BJ (cell line): ENCODE data around the gene MAP6. TPM values are rescaled to one million over a fixed set of nuclear protein-coding genes. Genes with fewer than 3 reads are reported as not detected.

Experiments
- CTCF ChIA-PET: fragments of 350-600 bp; formaldehyde crosslinking; extraction: SDS; loops from one replicate; lab custom pipeline; 2021; ENCODE audit warnings: antibody characterized with exemption, inconsistent platforms; lab: Yijun Ruan, JAX
- POLR2A ChIA-PET: fragments of 300-600 bp; sonication (Branson Sonifier 250); formaldehyde crosslinking; extraction: SDS; loops from one replicate; lab custom pipeline; 2021; ENCODE audit warnings: antibody characterized with exemption; lab: Charles Lee
- DNase-seq: peaks from one replicate; pipeline ENCODE4 v3.0.0-alpha.2; 2011; ENCODE audit warnings: low read depth
- H3K27me3 ChIP-seq: 2 replicates; pipeline ENCODE4 v1.6.0; 2011; ENCODE audit warnings: low read length; ENCODE audit not compliant: control insufficient read depth, insufficient read depth
- H3K36me3 ChIP-seq: 2 replicates; pipeline ENCODE4 v1.5.1; 2011; ENCODE audit warnings: low read length; ENCODE audit not compliant: control insufficient read depth, insufficient read depth
- H3K4me3 ChIP-seq: 2 replicates; pipeline ENCODE4 v1.5.1; 2011; ENCODE audit warnings: low read depth, mild to moderate bottlenecking, control low read depth, low read length
- polyA plus RNA-seq: library from polyadenylated mRNA; depleted of rRNA; stranded (reverse); fragments of >200 nt; gene quantifications from 2 replicates; pipeline ENCODE4 v1.2.3, GENCODE V29; 2011
- TF ChIP-seq, protein P1 (sequence below): IDR thresholded peaks from 2 replicates; pipeline ENCODE4 v1.5.1; 2011; ENCODE audit warnings: low read depth, mild to moderate bottlenecking, control low read depth, inconsistent platforms, low read length, moderate library complexity; ENCODE audit not compliant: insufficient read depth

Gene MAP6
- polyA plus RNA-seq, 1 experiment, result 12.3 TPM

DNA sequence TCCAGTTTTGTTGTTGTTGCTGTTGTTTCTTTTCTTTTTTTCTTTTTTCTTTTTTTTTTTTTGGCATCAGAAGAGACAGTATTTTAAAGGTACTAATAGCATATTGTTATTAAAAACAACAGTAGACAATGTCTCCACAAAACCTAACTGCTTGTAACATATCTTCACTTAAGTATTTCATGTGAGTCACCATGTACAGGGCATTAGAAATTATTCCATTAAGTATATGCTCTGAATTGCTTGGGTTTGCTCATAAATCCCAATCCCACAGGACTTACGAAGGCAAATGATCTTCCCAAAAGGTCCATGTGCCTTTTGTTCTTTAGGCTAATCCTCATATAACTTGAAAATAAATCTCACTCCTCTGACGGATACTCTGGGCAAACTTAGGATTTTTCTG lies 35.9 kb downstream of the MAP6 start:
- DNase-seq, result no peak
- Histone ChIP-seq H3K36me3 (no peaks in the 10 kb centered on the region), H3K27me3 (no peaks in the 10 kb centered on the region), H3K4me3 (no peak overlapping the region)
- TF ChIP-seq, protein P1, sequence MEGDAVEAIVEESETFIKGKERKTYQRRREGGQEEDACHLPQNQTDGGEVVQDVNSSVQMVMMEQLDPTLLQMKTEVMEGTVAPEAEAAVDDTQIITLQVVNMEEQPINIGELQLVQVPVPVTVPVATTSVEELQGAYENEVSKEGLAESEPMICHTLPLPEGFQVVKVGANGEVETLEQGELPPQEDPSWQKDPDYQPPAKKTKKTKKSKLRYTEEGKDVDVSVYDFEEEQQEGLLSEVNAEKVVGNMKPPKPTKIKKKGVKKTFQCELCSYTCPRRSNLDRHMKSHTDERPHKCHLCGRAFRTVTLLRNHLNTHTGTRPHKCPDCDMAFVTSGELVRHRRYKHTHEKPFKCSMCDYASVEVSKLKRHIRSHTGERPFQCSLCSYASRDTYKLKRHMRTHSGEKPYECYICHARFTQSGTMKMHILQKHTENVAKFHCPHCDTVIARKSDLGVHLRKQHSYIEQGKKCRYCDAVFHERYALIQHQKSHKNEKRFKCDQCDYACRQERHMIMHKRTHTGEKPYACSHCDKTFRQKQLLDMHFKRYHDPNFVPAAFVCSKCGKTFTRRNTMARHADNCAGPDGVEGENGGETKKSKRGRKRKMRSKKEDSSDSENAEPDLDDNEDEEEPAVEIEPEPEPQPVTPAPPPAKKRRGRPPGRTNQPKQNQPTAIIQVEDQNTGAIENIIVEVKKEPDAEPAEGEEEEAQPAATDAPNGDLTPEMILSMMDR, result no peak
- ChIA-PET CTCF (no interaction called here), POLR2A (no interaction called here)

DNA sequence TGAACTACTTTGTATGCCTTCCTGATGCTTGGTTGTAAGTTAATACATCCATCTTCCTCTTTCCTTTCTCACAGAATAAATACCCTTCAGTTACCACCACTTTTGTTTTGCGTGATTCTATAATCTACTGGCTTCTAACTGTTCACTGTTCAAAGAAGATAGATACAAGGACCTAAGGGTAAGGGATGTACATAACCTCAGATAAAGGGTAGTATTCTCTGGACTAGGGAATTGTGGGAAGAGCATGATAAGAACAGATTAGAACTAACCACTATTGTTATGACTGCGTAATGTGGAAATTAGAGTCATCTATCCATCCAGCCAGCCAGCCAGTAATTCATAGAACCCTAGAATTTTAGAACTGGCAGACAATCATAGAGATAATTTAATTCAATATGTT lies 36.4 kb downstream of the MAP6 start:
- ChIA-PET POLR2A (no interaction called here), CTCF (no interaction called here)
- Histone ChIP-seq H3K27me3 (no peaks in the 10 kb centered on the region), H3K36me3 (no peaks in the 10 kb centered on the region), H3K4me3 (no peak overlapping the region)
- no peak for DNase-seq
- TF ChIP-seq, protein P1, result no peak

DNA sequence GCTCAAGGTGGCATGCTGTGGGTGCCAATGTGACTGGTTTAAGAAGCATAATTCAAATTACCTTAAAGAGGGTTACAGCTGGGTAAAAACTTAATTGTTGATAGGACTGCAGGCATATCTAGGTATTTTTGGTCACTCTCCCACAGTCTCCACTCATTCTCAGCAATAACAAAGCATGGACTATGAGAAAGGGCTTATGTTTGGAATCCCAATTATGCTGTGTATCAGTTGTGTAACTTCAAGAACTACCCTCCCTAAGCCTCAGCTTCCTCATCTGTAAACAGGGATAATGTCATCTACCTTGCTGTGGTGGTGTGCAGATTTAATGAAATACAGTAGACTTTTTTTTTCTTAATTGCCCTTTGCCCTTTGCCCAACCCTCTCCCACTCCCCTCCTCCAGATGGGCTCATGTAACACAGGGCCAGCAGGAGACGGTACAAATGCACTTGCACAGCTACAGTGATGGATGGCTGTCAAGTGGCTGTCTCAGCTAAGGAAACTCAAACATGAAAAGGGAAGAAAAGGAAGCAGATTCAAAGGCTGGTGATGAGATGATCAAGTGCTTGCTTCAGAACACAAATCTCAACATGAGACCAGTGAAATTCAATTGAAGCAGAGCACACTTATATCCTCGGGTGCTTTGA lies 37.6 kb downstream of the MAP6 start:
- TF ChIP-seq, protein P1, result no peak
- Histone ChIP-seq H3K4me3 (no peak overlapping the region), H3K36me3 (no peaks in the 10 kb centered on the region), H3K27me3 (no peaks in the 10 kb centered on the region)
- CTCF ChIA-PET, result no interaction called here
- POLR2A ChIA-PET, result no interaction called here
- DNase-seq, result no peak

DNA sequence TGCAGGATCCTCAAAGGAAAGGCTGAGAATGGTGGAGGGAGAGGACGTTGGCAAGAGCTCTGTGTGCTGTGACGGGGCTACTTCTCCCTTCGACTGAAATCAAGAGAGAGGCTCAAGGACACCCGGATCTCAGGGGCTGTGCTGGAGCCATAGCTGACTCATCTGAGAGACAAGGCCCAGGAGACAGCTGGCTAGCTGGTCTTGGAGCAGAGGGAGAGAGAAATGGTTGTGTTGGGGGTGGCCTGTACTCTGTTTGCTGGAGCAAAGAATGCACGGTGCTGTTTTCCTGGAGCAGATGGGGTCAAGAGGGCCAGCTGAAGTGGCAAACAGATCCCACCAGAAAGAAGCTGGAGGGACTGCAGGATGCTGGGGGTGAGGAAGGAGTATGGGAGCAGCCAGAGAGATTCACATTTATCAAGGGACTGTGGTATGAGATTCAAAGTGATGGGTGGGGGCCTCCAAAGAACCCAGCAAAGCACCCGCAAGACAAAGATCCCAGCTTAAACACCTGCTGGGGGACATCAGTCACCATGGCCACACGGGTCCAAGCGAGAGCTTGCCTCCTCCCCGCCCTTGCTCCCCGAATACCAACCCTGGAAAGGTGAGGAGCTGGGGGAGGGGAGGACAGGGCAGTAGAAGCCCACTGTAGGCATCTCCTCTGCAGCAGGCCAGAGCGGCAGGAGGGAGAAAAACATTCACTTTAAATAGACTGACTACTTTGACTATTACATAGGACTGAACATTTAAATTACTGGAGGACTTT lies 40.8 kb downstream of the MAP6 start:
- DNase-seq, result no peak

More for the DNA sequence above, 40.8 kb downstream of the MAP6 start:
- Histone ChIP-seq H3K4me3 (no peak overlapping the region), H3K27me3 (no peaks in the 10 kb centered on the region), H3K36me3 (no peaks in the 10 kb centered on the region)
- ChIA-PET CTCF (interaction anchor here (1.3 to 1.5 kb wide), 2 partner anchors 8 to 30 kb away, joined by 3 to 6 read pairs; no protein-coding TSS in a partner anchor), POLR2A (no interaction called here)
- TF ChIP-seq, protein P1, result no peak
